T-helper 17 cell (primary cell): ENCODE results near the gene CPPED1. TPM values are rescaled to one million over a fixed set of nuclear protein-coding genes. Genes with fewer than 3 reads are reported as not detected.

ENCODE experiments used
- total RNA-seq, 4 donors: library from RNA in 2 of 4; stranded (reverse) in 2 of 4; gene quantifications; one replicate each; pipeline ENCODE4 v1.2.3 and lab custom pipeline; 2022 to 2026

Gene CPPED1
- total RNA-seq, 2 donors from 2014 or later = 8.7 to 10.1 TPM

Other genes with a start within 250 kb of the CPPED1 start
- not detected for gene SHISA9, start 97.7 kb upstream of the CPPED1 start, total RNA-seq